ENCODE results near the gene TIGD2.

The TIGD2 gene

DNA sequence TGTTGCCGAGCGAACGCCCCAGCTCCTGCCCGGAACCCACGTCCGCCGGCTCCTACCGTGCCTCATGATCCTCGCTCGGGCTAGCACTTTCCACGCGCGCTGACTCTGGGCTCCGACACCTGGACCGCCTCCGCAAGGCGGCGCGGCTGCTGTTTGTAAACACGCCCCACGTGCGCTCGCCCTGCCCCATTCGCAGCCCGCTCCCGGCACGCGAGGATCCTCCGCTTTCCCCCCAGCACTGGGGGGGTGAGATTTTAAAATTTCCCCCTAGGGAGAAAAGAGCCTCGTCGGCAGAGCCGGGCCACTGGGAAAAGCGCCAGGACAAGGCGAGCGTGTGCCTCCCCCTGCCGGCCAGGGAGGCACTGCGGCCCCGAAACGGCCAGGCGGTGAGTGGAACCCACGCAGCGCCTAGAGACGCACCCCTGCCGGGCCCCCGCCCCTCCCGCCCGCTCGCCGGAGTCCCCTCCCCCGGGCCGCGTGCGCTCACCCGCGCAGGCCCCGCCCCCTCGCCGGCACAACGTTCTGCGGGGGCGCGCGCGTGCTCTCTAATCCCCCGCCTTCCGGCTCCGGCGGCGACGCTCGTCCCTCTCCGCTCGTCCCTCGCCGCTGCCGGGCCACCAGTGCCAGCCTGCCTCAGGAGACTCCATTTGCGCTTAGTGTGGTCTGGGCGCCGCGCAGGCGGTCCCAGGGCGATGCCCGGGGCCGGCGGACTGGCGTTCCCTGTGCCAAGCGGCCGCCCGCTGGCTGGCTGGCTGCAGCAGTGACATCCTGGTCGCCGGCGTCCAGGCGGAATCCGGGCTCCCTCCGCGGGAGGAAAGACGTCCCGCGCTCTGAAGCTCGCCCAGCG is at the start of gene TIGD2:
Gene TIGD2, plus strand, starts transcription at position 548 of the 847 bp plus-strand sequence. CDS start 1,442 bp downstream, outside the sequence.
- DNase-seq (ENCODE audit: low read depth, low spot score): peak; percentile 70

- DNase-seq (ENCODE audit: low read depth, low spot score): no peak
These were observed 46.5 kb upstream of the TIGD2 start for GRCh38 chr4:89064848-89065247.

- no peak for DNase-seq (ENCODE audit: low read depth, low spot score)
These were observed 43.9 kb upstream of the TIGD2 start for GRCh38 chr4:89067417-89067816.

GRCh38 chr4:89069481-89069880 is 41.9 kb upstream of the TIGD2 start:
- no peak for DNase-seq (ENCODE audit: low read depth, low spot score)

DNA sequence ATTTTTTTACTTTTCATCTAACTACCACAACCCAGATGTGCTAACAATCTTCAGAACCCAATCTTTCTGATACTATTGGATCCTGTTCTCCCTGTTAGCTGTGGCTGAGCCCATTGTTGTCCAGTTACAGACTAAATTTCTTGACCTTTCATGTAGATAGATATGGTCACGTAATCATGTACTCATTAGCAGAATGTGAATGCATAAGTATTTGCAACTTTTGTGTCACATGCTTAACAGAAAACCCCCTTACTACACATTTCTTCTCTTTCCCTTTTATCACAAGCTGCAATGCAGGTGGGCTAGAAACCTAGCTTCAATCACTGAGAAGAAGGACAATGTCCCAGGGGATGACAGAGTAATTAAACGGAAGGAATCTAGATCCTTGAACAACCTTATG is 41.3 kb upstream of the TIGD2 start:
- no peak for DNase-seq (ENCODE audit: low read depth, low spot score)

- DNase-seq (ENCODE audit: low read depth, low spot score): no peak
These were observed 40.0 kb upstream of the TIGD2 start for GRCh38 chr4:89071311-89071710.

DNA sequence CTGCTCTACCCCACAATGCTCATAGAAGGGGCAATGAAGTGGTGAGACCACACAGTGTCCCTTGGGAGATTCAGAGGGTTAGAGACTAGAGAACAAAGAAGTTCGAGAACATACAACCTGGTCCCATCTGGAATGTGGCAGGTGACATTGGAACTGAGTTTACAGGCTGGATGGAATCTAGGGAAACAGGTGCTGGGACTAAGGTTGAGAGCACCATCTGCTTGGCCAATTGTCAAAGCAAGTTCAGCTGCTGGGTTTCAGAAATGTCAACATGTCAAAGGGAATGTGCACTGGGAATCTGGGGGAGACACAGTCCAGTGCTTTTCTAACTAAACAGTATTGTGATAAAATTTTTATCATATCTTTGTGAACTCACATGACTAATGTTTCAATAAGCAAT is 38.4 kb upstream of the TIGD2 start:
- DNase-seq (ENCODE audit: low read depth, low spot score): no peak

DNA sequence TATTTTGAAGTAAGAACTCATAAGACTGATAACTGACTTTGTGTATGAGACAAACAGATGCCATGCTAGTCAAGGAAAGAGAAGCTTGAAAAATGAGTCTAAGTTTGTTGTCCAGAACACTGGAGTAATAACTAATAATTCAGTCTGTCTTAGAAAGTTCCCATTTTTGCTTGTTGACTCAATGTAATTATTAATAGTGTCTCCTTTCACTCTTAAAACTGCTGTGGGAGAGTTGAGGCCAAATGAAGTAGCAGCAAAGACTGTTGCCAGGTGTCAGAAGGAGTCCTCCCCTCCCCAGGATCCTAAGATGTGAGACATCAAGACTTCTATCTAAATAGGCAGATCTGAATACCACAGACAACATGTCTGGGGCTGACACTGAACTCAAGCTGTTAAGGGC is 33.6 kb upstream of the TIGD2 start:
- DNase-seq (ENCODE audit: low read depth, low spot score): no peak

- DNase-seq (ENCODE audit: low read depth, low spot score): no peak
These were observed 33.0 kb upstream of the TIGD2 start for GRCh38 chr4:89078300-89078699.

GRCh38 chr4:89099034-89099433 is 12.3 kb upstream of the TIGD2 start:
- no peak for DNase-seq (ENCODE audit: low read depth, low spot score)

DNA sequence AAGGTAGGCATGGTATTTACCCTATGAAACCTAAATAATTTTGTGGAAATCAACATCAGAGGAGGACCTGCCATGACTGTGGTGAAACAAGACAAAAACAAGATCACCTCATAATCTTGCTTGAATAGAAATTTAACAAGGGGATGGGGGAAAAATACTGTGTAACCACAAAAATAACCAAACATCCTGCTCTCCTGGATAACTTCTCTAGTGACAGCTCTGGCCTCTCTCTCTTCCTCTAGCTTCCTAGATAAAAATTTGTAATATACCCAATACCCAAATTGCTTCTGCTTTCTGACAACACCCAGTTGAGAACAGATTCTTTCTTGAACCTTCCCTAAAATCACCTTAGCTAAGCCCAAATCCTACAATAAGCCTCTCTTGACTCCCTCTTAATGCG is 11.9 kb upstream of the TIGD2 start:
- no peak for DNase-seq (ENCODE audit: low read depth, low spot score)

DNA sequence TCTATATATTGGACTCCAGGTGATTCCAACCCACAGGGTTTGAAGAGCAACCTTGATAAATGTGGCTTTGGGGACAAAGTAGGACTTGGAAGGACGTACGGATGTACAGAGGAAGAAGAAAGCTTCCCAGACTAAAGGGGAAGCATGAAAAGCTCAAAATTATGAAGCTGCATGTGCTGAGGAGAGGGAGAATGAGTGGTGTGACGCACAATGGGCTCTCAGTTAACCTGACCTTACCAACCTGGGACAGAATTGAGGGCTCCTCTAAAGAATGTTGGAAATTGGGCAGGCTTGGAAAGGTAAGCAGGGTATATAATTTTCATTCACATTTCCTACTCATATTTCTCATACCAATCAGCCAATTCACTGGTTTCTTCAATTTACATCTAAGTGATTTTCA is 10.5 kb upstream of the TIGD2 start:
- no peak for DNase-seq (ENCODE audit: low read depth, low spot score)

DNA sequence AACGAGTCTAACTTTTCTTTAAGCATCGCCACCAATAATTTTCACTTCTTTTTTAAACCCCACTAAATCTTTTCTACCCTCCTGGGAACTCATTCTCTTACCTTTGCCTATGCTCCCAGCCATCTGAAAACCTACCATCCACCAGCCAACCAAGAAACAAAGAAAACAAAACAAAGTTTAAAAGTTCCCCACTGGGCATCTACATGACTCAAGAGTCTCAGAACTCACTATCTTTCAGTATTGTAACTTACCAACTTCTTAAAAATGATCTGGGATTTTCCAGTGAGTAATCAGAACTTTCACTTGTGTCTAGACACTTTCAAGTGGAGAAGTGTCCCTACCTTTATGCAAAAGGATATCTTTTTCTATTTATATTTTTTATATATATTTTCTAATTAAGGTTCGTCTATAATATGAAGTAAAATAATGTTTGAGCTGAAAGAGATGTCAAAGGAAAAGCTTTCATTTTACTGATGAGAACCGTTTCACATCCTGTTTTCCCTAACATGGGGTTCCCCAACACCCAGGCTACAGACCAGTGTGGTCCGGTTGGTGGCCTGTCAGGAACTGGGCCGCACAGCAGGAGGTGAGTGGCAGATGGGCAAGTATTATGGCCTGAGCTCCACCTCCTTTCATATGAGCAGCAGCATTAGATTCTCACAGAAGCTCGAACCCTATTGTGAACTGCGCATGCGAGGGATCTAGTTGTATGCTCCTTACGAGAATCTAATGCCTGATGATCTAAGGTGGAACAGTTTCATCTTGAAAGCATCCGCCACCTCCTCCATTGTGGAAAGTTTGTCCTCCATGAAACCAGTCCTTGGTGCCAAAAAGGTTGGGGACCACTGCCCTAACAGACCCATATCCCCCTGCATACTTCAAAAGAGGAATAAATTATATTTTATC is 9.8 kb upstream of the TIGD2 start:
- DNase-seq (ENCODE audit: low read depth, low spot score): no peak

DNA sequence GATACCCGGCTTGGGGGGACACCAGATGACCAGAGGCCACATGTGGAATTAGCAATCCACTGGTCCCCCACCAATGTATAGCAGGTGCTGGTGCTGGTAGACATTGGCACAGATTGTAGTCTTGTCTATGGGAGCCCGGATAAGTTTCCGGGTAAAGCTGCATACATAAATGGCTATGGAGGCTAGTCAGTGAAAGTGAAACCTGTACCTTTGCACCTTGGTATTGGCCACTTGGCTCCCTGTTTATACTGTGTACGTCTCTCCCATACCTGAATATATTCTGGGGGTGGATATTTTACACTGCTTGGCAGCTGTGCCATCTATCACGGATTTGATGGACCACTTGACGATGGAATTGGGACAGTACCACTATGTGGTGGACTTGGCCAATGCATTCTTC is 5.6 kb upstream of the TIGD2 start:
- DNase-seq (ENCODE audit: low read depth, low spot score): no peak

DNA sequence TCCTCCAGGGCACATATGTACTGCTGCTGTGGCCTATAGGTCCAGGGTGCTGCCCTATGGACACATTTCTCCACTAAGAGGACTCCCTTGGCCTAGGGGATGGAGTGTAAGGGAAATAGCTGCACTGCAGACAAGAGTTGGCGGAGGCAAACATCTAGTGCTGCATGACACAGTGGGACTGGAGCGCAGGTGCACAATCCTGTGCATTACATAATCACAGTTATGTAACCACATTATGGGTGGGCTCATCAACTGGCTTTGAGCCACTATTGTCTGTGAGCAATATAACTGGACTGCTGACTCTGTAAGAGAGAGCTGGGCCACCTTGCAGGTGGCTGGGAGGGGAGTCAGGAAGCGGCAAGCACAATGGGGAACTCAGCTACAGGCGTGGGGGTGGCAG is 3.2 kb upstream of the TIGD2 start:
- no peak for DNase-seq (ENCODE audit: low read depth, low spot score)

GRCh38 chr4:89109841-89110540 is 1.3 kb upstream of the TIGD2 start:
- DNase-seq (ENCODE audit: low read depth, low spot score): no peak

- no peak for DNase-seq (ENCODE audit: low read depth, low spot score)
These were observed 770 bp upstream of the TIGD2 start for GRCh38 chr4:89110541-89110985.

DNA sequence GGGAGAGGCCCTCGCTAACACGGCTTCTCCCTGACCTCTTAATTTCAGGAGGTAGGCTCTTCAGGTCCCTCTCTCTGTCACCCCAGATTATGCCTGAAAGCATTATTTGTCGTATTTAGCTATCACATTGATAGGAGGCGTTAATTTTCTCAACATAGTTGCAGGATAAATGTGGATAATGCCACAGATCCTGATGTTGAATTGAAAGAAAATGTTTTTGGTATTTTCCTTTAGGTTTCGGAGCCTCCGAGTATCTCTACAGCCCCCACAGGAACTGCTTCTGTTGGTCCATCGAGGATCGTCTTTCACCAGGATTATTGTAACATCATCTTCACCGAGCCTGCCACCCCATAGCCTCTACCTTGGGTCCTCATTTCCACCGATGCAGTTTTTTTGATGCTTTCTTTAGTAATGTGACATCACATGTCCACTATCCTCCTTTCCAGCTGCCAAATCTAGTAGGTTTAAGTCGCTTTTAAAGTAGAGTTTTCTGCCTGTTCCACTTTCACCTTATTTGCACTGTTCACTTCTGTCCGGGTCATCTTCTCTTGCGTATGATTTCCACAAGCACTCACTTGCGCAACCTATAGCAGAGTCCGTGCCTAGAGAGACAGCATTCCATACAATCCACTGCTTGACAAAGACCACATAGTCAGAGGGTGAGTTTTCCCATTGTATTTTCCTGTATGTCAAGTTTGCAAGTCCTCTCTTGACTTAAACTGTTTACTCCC is 665 bp downstream of the TIGD2 start:
- DNase-seq (ENCODE audit: low read depth, low spot score): no peak

- DNase-seq (ENCODE audit: low read depth, low spot score): no peak
These were observed 2.1 kb downstream of the TIGD2 start for GRCh38 chr4:89113415-89113814.

DNA sequence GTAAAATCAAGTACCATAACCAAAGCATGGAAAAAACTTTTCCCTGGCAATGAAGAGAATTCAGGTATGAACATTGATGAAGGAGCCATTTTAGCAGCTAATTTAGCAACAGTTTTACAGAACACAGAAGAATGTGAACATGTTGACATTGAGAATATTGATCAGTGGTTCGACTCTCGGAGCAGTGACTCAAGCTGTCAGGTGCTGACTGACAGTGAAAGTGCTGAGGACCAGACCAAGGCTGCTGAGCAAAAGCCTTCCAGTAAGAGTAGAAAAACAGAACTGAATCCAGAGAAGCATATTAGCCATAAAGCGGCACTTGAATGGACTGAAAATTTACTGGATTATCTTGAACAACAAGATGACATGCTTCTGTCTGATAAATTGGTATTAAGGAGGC is 2.8 kb downstream of the TIGD2 start:
- DNase-seq (ENCODE audit: low read depth, low spot score): no peak

GRCh38 chr4:89117115-89117514 is 5.8 kb downstream of the TIGD2 start:
- no peak for DNase-seq (ENCODE audit: low read depth, low spot score)

Data from activated CD4-positive, CD25-positive, alpha-beta regulatory T cell treated with anti-CD3 and anti-CD28 coated beads, Interleukin-2, amount 50 U/mL, for 16 hours (primary cell).